GM04504 (cell line): ENCODE measurements around the gene CEP41.
"Not testable (repeated sequence)": the region's sequence is repeated elsewhere in the genome, so short reads cannot be mapped to it uniquely, and the experiment has no call there.

Experiments used
- DNase-seq: peaks from one replicate; pipeline ENCODE4 v3.0.0-alpha.2; 2012; ENCODE audit warnings: low read depth

Gene CEP41

GRCh38 chr7:130387306-130387627 is 53.5 kb downstream of the CEP41 start:
- DNase-seq, result no peak

GRCh38 chr7:130386876-130387275 is 53.9 kb downstream of the CEP41 start:
- no peak for DNase-seq

- DNase-seq, result no peak
Observed at GRCh38 chr7:130385600-130386066, 55.2 kb downstream of the CEP41 start.

- no peak for DNase-seq
Observed at GRCh38 chr7:130384841-130385599, 55.8 kb downstream of the CEP41 start.

- no peak for DNase-seq
Observed at GRCh38 chr7:130384371-130384801, 56.4 kb downstream of the CEP41 start.

- DNase-seq, result no peak
Observed at GRCh38 chr7:130383187-130383980, 57.4 kb downstream of the CEP41 start.

GRCh38 chr7:130381468-130382312 is 59.1 kb downstream of the CEP41 start:
- DNase-seq, result no peak

- DNase-seq, result no peak
Observed at GRCh38 chr7:130380861-130381455, 59.9 kb downstream of the CEP41 start.

GRCh38 chr7:130379921-130380860 is 60.6 kb downstream of the CEP41 start, which contains the start of gene CPA1:
CPA1 (plus strand) TSS chr7:130380494; CDS start chr7:130380521, 27 bp downstream.
- no peak for DNase-seq

GRCh38 chr7:130379532-130379920 is 61.3 kb downstream of the CEP41 start:
- DNase-seq, result no peak

- DNase-seq, result no peak
Observed at GRCh38 chr7:130379019-130379418, 61.8 kb downstream of the CEP41 start.

GRCh38 chr7:130377178-130377577 is 63.6 kb downstream of the CEP41 start:
- no peak for DNase-seq

- DNase-seq, result not testable (repeated sequence)
Observed at GRCh38 chr7:130376461-130376860, 64.4 kb downstream of the CEP41 start.

- DNase-seq, result no peak
Observed at GRCh38 chr7:130374507-130374906, 66.3 kb downstream of the CEP41 start.

- no peak for DNase-seq
Observed at GRCh38 chr7:130372402-130373165, 68.2 kb downstream of the CEP41 start.

GRCh38 chr7:130371046-130371445 is 69.8 kb downstream of the CEP41 start:
- DNase-seq, result no peak

GRCh38 chr7:130369831-130370550 is 70.8 kb downstream of the CEP41 start:
- DNase-seq, result no peak

GRCh38 chr7:130369110-130369711 is 71.6 kb downstream of the CEP41 start:
- no peak for DNase-seq
